DND-41 (cell line): ENCODE measurements around the gene NKAPL.

ENCODE experiments used
- ATAC-seq: fragments of 200-7000 bp; cut with Tn5 transposase; 3 replicates; pipeline ENCODE4 v1.9.1; 2021; ENCODE audit warnings: low read depth; ENCODE audit not compliant: insufficient read depth
- DNase-seq: peaks from one replicate; pipeline ENCODE4 v3.0.0-alpha.2; 2020
- H2AFZ ChIP-seq: 2 replicates; pipeline ENCODE4 v1.6.0; 2012; ENCODE audit warnings: low read depth, low read length
- H3K27ac ChIP-seq: 2 replicates; pipeline ENCODE4 v1.5.1; 2012; ENCODE audit warnings: low read length, inconsistent platforms
- H3K27me3 ChIP-seq: fragments of 200-600 bp; sonication (generic); 2 replicates; pipeline ENCODE4 v1.6.0; 2012; ENCODE audit warnings: low read length, mild to moderate bottlenecking, inconsistent platforms; ENCODE audit not compliant: insufficient read depth, poor library complexity
- H3K36me3 ChIP-seq: 2 replicates; pipeline ENCODE4 v1.5.1; 2012; ENCODE audit warnings: low read length, inconsistent platforms; ENCODE audit not compliant: insufficient read depth
- H3K4me1 ChIP-seq: 2 replicates; pipeline ENCODE4 v1.5.1; 2012; ENCODE audit warnings: mild to moderate bottlenecking, low read length; ENCODE audit not compliant: insufficient read depth
- H3K4me2 ChIP-seq: 2 replicates; pipeline ENCODE4 v1.6.0; 2012; ENCODE audit warnings: mild to moderate bottlenecking, moderate library complexity, low read length, inconsistent platforms; ENCODE audit not compliant: insufficient read depth
- H3K4me3 ChIP-seq, 2 experiments: fragments of 200-600 bp in 1 of 2; shearing (Covaris generic) in 1 of 2; 2 replicates each; pipeline ENCODE4 v1.5.1; 2012 to 2016; ENCODE audit warnings: inconsistent platforms in 2 of 2, low read length in 2 of 2, mild to moderate bottlenecking in 2 of 2, low read depth in 1 of 2, moderate library complexity in 1 of 2
- H3K79me2 ChIP-seq: 2 replicates; pipeline ENCODE4 v1.6.0; 2012; ENCODE audit warnings: low read length, inconsistent platforms; ENCODE audit not compliant: insufficient read depth
- H3K9ac ChIP-seq: 2 replicates; pipeline ENCODE4 v1.6.0; 2012; ENCODE audit warnings: low read depth, mild to moderate bottlenecking, inconsistent platforms, low read length, moderate library complexity
- H3K9me3 ChIP-seq: 2 replicates; pipeline ENCODE4 v1.5.1; 2012; ENCODE audit warnings: low read length, moderate library complexity, mild to moderate bottlenecking, inconsistent platforms; ENCODE audit not compliant: insufficient read depth, severe bottlenecking
- H4K20me1 ChIP-seq: 2 replicates; pipeline ENCODE4 v1.6.0; 2012; ENCODE audit warnings: low read length; ENCODE audit not compliant: insufficient read depth
- CTCF ChIP-seq: IDR thresholded peaks from 2 replicates; pipeline ENCODE4 v1.5.1; 2012; ENCODE audit warnings: borderline replicate concordance, low read length, moderate library complexity, mild to moderate bottlenecking; ENCODE audit not compliant: poor library complexity, severe bottlenecking; ENCODE audit errors: extremely low read depth
- EZH2 ChIP-seq: IDR thresholded peaks from 3 replicates; pipeline ENCODE4 v1.6.1; 2012; ENCODE audit warnings: borderline replicate concordance, low read depth, mild to moderate bottlenecking, moderate library complexity, low read length, inconsistent platforms; ENCODE audit not compliant: severe bottlenecking

The NKAPL gene

DNA sequence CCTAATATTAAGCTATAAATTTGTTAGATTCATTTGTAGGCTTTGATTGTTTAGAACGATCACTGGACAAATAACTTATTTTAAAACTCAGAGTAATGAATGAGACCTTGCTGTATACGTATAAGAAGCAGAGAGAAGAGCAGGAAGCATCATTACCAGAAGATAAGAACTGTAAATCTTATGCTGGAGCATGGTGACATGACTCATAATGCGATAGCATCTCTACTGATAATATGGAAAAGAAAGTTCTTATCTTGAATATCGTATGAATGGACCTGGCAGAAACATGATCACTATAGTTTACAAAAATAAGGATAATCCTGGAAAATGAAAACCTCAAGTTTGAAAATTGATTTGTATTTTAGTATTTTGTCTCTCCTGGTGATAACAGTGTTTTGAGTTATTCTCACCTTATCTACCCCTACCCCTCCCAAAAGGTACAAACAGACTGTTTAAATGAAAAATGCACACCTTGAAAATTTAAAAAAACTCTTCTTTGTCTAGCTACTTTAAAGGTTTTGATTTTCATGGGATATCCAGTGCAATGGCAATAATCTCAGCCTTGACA is 5.8 kb downstream of the NKAPL start:
- Histone ChIP-seq H2AFZ (no peak overlapping the region), H4K20me1 (no peaks in the 10 kb centered on the region), H3K4me2 (no peak overlapping the region), H3K4me1 (peaks cover 32% of the 10 kb centered on the region), H3K4me3 (no peak overlapping the region), H3K27me3 (no peaks in the 10 kb centered on the region), H3K36me3 (no peaks in the 10 kb centered on the region), H3K9ac (no peak overlapping the region), H3K79me2 (peaks cover 23% of the 10 kb centered on the region), H3K27ac (no peak overlapping the region), H3K9me3 (no peaks in the 10 kb centered on the region)
- no peak for ATAC-seq
- DNase-seq: no peak
- no peak for TF ChIP-seq EZH2
- no peak for TF ChIP-seq CTCF

DNA sequence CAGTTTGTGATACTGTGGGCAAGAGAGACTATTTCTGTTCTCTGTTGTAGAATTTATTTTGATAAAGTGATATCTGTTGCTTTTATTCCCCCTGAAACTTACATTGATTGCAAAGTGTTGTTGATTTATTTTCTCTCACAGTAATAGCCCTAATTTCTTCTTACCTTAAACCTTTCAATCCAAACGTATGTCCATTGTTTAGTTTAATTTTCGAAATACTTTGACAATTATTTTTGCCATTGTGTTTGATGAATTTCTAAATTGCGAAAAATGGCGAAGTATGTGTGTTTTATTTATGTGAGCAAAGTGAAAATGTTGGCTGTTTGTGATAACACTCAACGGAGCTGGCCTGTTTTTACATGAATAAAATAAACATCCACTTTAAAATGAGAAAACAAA is 7.5 kb downstream of the NKAPL start:
- H2AFZ ChIP-seq: peak overlapping the region; percentile 99
- H3K27me3 ChIP-seq: no peaks in the 10 kb centered on the region
- peaks cover 32% of the 10 kb centered on the region for H3K4me1 ChIP-seq
- peak overlapping the region; percentile 85 for H3K4me2 ChIP-seq
- no peaks in the 10 kb centered on the region for H3K9me3 ChIP-seq
- H3K36me3 ChIP-seq: peaks cover under 1% of the 10 kb centered on the region; the same call in 1 of the 2 replicates
- H3K27ac ChIP-seq: peak overlapping the region; percentile 95
- H3K4me3 ChIP-seq: peak overlapping the region; percentile 93 to 97
- DNase-seq: no peak
- no peak for ATAC-seq
- peak overlapping the region; percentile 88 for H3K9ac ChIP-seq
- no peak for TF ChIP-seq CTCF
- no peak for TF ChIP-seq EZH2
- peaks cover 28% of the 10 kb centered on the region for H3K79me2 ChIP-seq
- H4K20me1 ChIP-seq: no peaks in the 10 kb centered on the region

GRCh38 chr6:28266962-28267694 is 8.0 kb downstream of the NKAPL start, which contains the start of gene ZSCAN26:
ZSCAN26 (plus strand) TSS chr6:28267143; CDS start chr6:28271920, 4,777 bp downstream.
- Histone ChIP-seq H3K36me3 (peaks cover 6% of the 10 kb centered on the region), H3K9me3 (no peaks in the 10 kb centered on the region), H3K4me3 (peak within 1 kb of the TSS; percentile 93 to 97), H3K27ac (peak within 1 kb of the TSS; percentile 95), H3K9ac (peak within 1 kb of the TSS; percentile 88), H2AFZ (peak within 1 kb of the TSS; percentile 99), H3K4me1 (peaks cover 32% of the 10 kb centered on the region), H4K20me1 (no peaks in the 10 kb centered on the region), H3K79me2 (peaks cover 28% of the 10 kb centered on the region), H3K27me3 (no peaks in the 10 kb centered on the region), H3K4me2 (peak within 1 kb of the TSS; percentile 85)
- ATAC-seq: peak; percentile 96
- peak; percentile 88 for DNase-seq
- TF ChIP-seq CTCF (no peak), EZH2 (no peak)
